Activated gamma-delta T cell treated with anti-CD3 and anti-CD28 coated beads, Interleukin-2, amount 50 U/mL, for 16 hours (primary cell): Measurements from ENCODE around the gene HERC2.
"Not testable (repeated sequence)": the region's sequence is repeated elsewhere in the genome, so short reads cannot be mapped to it uniquely, and the experiment has no call there.

Experiments
- DNase-seq: peaks from one replicate; pipeline ENCODE4 v3.0.0-alpha.2; 2020; ENCODE audit warnings: low read depth

Gene HERC2

GRCh38 chr15:28322129-28322588, at the start of gene HERC2:
Gene HERC2, minus strand, starts transcription at chr15:28322179. Its CDS starts 746 bp downstream, at chr15:28321433.
- DNase-seq, result not testable (repeated sequence)

GRCh38 chr15:28365502-28365901, 43.5 kb upstream of the HERC2 start:
- not testable (repeated sequence) for DNase-seq

- DNase-seq, result not testable (repeated sequence)
Measured at GRCh38 chr15:28357984-28358383, 36.0 kb upstream of the HERC2 start, which contains the start of gene GOLGA6L24. Gene GOLGA6L24, minus strand, starts transcription at chr15:28358084. Its CDS starts 61 bp downstream, at chr15:28358023.

GRCh38 chr15:28321358-28322078, 461 bp downstream of the HERC2 start:
- DNase-seq, result not testable (repeated sequence)

GRCh38 chr15:28319725-28320124, 2.3 kb downstream of the HERC2 start:
- DNase-seq, result not testable (repeated sequence)

GRCh38 chr15:28318828-28319227, 3.2 kb downstream of the HERC2 start:
- not testable (repeated sequence) for DNase-seq

GRCh38 chr15:28318122-28318521, 3.9 kb downstream of the HERC2 start:
- DNase-seq, result not testable (repeated sequence)

GRCh38 chr15:28316958-28317357, 5.0 kb downstream of the HERC2 start:
- not testable (repeated sequence) for DNase-seq

- not testable (repeated sequence) for DNase-seq
Measured at GRCh38 chr15:28310454-28310853, 11.5 kb downstream of the HERC2 start.

- DNase-seq, result not testable (repeated sequence)
Measured at GRCh38 chr15:28308718-28309117, 13.3 kb downstream of the HERC2 start.

- not testable (repeated sequence) for DNase-seq
Measured at GRCh38 chr15:28305700-28306099, 16.3 kb downstream of the HERC2 start.

GRCh38 chr15:28297434-28297833, 24.5 kb downstream of the HERC2 start:
- not testable (repeated sequence) for DNase-seq

GRCh38 chr15:28296814-28297213, 25.2 kb downstream of the HERC2 start:
- DNase-seq, result not testable (repeated sequence)

- not testable (repeated sequence) for DNase-seq
Measured at GRCh38 chr15:28295009-28295563, 26.9 kb downstream of the HERC2 start.

- not testable (repeated sequence) for DNase-seq
Measured at GRCh38 chr15:28294560-28294959, 27.4 kb downstream of the HERC2 start.

- DNase-seq, result no peak
Measured at GRCh38 chr15:28289694-28290463, 32.1 kb downstream of the HERC2 start.

- not testable (repeated sequence) for DNase-seq
Measured at GRCh38 chr15:28288830-28289693, 32.9 kb downstream of the HERC2 start.

- not testable (repeated sequence) for DNase-seq
Measured at GRCh38 chr15:28286659-28287058, 35.3 kb downstream of the HERC2 start.

GRCh38 chr15:28286031-28286430, 35.9 kb downstream of the HERC2 start:
- DNase-seq, result no peak

GRCh38 chr15:28281876-28282275, 40.1 kb downstream of the HERC2 start:
- DNase-seq, result no peak

GRCh38 chr15:28274635-28275034, 47.3 kb downstream of the HERC2 start:
- no peak for DNase-seq
